SHP77 treated with DMSO at 0.1 percent for 48 hours (cell line): ENCODE measurements around the gene JMJD8.
"Not testable (repeated sequence)": the region's sequence is repeated elsewhere in the genome, so short reads cannot be mapped to it uniquely, and the experiment has no call there.

Source experiments
- DNase-seq: peaks from one replicate; lab custom pipeline; 2025; lab: John Stamatoyannopoulos, UW

Gene JMJD8

DNA sequence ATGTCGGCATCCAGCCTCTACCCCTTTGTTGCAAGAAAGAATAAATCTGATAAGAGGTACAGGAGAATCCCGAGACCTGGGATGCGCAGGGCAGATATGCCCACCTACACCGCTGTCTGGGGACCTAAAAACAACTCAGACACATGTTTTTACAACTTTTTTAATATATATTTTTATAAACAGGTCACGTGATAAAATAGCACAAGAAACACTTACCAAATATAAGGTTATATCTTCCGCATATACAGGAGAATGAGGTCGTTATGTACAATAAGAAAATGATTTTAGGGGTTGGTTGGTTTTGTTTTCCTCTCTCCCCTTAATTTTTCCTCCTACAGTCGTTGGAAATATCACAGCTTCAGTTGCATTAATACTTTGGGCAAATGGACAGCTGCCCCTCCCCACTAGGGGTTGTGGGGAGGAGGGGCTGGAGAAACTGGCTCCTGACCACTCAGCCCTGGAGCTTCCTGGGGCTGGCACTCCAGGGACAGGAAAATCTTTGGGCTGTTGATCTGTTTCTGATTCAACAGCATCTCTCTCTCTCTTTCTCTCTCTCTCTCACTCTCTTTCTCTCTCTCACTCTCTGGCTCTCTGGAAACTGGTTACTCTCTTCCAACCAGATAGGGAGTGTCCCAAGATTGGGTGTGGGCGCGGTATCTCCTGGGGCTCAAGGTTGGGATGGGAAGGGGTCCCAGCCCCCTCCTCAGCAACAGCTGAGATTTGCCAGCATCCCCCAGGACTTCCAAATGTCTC, 8.4 kb upstream of the JMJD8 start:
- DNase-seq, result no peak

DNA sequence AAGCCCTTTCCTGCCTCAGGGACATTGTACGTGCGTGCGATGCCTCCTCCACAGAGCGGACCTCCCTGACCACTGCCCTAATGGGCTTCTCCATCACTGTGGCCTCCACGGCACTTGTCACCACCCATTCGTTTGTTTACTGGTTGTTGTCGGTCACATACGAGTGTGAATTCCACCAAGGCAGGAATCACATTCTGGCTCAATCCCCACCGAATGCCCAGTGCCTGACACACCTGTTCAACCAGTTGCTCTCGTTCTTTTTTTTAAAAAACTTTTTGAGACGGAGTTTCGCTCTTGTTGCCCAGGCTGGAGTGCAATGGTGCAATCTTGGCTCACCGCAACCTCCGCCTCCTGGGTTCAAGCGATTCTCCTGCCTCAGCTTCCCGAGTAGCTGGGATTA, 7.1 kb upstream of the JMJD8 start:
- DNase-seq, result not testable (repeated sequence)

DNA sequence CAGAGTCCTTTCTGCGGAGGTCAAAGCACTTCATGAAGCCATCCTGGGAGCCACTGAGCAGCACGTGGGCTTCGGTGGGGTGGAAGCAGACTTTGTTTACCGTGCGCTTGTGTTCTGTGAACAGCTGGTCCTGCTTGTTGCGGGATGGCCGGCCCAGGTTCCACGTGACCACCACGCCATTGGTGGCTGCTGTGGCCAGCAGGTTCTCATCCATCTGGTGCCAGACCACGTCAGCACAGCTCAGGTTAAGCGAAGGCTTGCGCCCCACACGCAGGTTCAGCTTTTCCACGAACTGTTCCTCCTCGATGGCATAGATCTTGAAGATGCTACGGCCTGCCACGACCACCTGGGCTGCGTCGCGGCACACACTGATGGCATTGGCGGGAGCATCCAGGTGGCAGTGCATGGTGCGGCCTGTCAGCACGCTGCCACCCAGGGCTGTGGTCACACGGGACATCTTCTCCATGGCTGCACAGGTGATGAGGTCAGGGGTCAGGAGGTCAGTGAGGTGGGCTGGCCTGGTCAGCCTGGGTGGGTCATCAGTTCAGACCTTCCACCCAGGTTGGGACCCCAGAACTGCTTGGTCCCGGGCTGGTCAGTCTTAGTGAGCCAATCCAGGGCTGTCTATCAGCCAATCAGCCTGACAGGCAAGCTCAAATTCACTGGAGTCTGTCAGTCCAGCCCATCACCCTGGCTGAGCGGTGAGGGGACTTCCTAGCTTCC, 5.2 kb upstream of the JMJD8 start:
- no peak for DNase-seq

DNA sequence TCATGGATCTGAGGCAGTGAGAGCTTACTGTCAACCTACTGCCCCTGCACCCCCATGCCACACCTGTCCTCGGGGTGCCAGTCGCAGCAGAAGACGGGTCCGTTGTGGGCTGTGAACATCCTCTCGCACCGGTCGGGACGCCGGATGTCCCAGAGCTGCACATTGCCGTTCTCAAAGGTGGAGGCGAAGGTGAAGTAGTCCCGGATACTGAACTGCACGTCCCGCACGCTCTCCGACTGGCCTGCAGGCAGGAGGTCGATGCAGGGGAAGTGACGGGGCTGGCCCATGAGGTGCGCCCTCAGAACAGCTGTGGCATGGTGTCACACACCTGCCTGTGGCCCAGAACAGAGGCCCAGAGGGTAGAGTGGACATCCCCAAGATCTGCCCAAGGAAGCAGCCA, 3.4 kb upstream of the JMJD8 start:
- DNase-seq, result no peak

DNA sequence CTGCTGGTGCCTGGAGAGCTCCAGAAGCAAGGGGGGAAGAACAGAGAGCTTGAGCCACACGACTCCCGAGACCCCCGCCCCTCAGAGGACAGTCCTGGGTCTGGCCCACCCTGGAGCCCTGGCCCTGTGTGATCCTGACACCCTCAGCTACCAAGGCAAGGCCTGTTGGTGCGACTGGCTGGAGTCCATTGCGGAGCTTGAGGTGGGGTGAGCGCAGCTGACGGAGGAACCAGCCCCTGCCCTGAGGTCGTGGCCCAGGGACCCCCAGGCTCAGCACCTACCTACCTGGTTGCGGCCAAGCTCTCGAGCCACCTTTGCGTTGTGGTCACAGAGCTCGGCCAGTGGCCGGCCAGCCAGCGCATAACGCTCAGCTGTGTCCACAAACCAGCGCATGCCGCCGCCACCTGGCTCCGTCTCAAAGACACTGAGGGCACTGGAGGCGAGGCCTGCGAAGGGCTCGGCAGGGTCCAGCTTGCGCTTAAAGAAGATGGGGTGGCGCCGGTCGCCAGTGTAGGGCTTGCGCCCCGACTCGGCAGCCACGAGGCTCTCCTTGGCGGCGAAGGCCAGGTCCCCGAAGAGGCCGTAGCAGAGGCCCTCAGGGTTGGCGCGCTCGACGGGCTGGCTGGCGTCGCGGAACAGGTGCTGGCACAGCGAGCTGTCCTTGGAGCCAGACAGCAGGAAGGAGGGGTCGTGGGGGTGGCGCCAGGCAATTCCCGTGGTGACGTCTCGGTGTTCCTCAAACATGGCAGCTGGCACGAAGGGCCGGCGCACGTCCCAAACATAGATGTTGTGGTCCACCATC, 2.5 kb upstream of the JMJD8 start:
- DNase-seq, result no peak

DNA sequence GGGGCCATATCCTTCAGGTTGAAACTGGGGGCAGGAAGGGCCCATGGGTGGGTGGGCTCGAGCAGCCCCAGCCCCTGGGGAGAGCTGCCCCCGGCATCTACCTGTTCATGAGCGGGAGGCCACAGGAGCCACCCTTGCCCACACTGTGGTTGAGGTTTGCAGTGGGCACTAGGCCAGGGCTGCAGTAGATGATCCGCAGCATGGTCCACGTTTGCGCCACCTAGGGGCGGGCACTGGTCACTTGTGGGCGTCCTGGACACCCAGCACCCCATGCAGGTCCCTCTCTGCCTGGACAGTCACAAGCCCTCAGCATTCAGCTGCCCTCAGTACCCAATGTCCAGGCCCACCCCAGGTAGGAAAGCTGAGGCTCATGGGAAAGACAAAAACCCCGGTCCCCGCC, 1.8 kb upstream of the JMJD8 start:
- peak; percentile 44 for DNase-seq

DNA sequence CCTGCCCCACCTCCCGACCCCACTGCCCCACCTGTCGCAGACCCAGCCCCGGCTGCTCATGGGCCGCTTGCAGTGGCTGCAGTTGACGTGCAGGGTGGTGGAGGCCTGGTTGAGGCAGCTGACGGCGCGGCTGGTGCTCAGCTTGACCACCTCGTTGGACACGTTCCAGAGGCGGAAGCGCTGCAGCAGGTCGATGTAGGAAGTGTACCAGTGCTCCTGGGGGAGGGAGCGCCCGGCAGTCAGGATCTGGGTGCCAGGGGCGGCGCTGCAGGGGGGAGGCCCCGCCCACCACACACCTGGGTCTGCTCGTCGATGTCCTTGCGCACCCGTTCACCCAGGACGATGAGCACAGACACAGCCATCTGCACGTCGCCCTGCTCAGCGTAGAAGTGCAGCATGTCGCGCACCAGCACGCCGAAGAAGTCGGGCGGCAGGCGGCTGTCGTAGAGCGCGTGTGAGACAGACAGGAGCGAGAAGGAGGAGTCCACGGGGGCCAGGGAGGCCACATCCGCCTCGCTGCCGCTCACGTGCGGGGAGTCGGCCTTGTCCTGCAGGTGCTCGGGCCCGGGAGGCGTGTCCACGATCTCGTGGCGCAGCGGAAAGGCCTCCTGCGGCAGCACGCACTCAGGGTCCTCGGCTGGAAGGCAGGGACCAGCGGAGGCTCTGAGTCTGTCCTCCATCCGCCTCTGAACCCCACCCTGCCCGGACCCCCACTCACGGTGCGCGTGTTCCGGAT, 995 bp upstream of the JMJD8 start:
- peak; percentile 72 for DNase-seq

DNA sequence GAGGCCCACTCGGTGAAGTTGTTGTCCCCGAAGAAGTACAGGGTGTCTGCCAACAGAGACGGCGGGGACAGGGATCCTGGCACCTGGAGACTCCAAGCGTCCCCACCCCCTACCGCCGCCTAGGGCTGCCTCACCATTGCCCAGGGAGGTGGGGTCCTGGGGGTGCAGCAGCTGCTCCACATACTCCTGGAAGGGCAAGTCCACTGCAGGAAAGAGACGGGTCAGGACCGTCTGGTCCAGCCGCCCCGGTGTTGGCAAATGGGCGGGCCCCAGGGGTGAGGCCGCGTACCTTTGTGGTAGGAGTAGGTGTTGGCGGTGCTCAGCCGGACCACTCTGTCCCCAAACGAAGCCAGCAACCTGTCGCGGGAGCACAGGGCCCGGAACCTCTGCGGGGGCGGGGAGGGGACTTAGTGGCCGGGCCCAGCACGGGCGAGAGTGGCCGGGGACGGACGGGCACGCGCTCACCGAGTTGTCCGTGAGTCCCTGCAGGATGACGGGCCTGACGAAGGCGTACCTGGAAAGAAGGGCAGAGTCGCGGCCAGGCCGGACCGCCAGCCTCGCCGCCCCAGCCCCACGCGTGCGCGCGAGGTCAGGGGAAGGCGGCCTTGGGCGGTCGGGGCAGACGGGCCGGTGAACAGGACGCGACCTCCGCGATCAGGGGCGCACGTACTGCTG, 601 bp downstream of the JMJD8 start:
- no peak for DNase-seq

DNA sequence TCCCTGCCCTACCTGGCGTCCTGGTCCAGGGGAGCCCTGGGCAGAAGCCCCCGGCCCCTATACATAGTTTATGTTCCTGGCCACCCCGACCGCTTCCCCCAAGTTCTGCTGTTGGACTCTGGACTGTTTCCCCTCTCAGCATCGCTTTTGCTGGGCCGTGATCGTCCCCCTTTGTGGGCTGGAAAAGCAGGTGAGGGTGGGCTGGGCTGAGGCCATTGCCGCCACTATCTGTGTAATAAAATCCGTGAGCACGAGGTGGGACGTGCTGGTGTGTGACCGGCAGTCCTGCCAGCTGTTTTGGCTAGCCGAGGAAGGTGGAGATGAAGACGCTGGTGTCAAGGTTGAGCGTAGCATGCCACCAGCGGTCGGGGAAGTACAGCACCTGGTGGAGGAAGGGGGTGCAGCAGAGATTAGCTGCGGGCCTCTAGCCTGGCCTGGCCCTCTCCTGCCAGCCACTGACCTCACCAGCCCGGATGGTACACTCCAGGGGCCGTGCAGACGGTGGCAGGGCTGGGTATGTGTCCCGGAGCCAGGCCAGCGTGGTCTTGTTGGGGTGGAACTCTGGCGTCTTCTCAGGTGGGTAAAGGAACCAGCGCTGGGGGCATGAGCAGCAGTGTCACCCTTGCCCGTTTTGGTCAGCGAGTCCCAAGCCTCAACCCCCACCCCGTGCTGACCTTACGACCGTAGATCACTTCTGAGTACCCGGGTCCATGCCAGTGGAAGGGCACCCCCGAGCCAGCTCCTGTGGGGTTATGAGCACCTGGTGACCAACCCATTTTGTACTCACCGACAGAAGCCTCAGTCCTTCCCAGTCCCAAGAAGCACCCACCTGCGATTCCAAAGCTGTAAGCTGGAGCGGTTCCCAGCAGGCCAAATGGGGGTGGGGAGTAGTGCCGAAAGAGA, 1.4 kb downstream of the JMJD8 start:
- no peak for DNase-seq

DNA sequence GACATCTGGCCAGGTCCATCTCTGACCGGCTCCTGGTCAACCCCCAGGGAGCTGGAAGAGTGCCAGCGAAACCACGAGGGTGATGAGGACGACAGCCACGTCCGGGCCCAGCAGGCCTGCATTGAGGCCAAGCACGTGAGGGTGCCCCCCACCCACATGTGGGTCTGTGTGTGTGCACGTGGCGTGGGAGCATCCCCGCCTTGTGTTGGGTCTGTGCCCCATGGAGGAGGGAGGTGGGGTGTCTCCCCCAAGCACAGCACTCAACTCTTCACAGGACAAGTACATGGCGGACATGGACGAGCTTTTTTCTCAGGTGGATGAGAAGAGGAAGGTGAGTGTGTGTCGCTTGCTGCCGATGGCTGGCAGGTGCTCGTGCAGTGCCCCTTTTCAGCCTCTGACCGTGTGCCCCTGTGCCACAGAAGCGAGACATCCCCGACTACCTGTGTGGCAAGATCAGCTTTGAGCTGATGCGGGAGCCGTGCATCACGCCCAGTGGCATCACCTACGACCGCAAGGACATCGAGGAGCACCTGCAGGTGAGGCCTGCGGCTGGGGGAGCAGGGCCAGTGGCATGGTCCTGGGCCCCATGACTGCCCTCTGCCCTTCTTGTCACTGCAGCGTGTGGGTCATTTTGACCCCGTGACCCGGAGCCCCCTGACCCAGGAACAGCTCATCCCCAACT, 2.2 kb downstream of the JMJD8 start:
- DNase-seq, result no peak

DNA sequence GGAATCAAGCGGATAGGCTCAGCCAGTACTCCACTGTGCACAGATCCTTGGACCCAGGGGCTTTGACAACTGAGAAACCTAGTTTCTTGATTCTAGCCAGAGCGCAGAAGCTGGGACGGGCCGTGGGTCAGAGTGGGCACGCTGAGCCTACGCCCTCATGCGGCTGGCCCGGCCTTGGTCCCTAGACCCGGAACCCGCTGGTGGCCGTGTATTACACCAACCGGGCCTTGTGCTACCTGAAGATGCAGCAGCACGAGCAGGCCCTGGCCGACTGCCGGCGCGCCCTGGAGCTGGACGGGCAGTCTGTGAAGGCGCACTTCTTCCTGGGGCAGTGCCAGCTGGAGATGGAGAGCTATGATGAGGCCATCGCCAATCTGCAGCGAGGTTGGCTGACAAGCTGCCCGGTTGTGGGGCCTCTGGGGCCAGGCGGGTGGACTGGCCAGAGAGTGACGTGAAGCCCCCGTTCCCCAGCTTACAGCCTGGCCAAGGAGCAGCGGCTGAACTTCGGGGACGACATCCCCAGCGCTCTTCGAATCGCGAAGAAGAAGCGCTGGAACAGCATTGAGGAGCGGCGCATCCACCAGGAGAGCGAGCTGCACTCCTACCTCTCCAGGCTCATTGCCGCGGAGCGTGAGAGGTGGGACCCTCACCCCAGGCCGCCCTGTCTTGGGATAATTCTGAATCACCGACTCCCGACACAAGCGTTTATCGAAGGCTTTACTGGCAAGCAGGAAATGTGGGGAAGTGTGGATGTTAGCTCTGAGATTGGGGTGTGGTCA, 3.0 kb downstream of the JMJD8 start:
- no peak for DNase-seq

DNA sequence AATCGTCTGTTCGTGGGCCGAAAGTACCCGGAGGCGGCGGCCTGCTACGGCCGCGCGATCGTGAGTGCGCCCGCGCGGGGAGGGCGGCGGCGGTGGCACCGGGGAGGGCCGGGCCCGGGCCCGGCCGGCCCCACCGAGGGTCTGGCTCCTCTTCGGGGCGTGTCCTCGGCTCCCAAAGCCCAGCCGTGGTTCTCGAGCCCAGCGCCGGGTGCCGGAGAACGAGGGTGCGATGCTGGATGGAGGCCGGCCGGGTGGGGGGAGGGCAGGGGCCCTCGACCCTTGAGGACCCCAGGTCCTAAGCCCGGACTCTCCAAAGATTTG, 3.5 kb downstream of the JMJD8 start:
- no peak for DNase-seq

DNA sequence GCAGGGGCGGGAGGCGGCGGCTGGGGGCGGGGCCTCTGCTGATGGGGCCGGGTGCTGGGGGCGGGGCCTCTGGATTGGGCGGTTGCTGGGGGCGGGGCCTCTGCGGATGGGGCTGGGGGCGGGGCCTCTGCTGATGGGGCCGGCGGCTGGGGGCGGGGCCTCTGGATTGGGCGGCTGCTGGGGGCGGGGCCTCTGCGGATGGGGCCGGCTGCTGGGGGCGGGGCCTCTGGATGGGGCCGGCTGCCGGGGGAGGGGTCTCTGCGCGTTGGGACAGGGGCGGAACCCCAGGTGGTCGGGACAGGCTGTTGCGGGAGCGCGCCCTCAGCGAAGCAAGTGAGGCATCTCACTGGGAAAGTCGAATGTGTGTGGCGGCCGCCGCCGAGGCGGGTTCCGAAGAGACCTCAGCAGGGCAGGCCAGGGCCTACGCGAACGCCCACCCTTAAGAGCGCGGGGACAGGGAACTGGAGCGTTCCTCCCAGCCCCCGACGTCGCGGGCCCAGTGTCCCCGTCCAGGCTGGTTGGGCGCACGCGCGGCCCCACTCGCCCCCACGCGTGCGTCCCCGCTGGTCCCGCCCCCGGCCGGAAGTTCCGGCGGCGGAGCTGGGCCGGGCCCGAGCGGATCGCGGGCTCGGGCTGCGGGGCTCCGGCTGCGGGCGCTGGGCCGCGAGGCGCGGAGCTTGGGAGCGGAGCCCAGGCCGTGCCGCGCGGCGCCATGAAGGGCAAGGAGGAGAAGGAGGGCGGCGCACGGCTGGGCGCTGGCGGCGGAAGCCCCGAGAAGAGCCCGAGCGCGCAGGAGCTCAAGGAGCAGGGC, 4.1 kb downstream of the JMJD8 start, which contains the start of gene STUB1:
TSS of gene STUB1 (plus strand) at position 597 of the 811 bp plus-strand sequence. CDS start at position 713, 116 bp downstream.
- DNase-seq, result no peak

DNA sequence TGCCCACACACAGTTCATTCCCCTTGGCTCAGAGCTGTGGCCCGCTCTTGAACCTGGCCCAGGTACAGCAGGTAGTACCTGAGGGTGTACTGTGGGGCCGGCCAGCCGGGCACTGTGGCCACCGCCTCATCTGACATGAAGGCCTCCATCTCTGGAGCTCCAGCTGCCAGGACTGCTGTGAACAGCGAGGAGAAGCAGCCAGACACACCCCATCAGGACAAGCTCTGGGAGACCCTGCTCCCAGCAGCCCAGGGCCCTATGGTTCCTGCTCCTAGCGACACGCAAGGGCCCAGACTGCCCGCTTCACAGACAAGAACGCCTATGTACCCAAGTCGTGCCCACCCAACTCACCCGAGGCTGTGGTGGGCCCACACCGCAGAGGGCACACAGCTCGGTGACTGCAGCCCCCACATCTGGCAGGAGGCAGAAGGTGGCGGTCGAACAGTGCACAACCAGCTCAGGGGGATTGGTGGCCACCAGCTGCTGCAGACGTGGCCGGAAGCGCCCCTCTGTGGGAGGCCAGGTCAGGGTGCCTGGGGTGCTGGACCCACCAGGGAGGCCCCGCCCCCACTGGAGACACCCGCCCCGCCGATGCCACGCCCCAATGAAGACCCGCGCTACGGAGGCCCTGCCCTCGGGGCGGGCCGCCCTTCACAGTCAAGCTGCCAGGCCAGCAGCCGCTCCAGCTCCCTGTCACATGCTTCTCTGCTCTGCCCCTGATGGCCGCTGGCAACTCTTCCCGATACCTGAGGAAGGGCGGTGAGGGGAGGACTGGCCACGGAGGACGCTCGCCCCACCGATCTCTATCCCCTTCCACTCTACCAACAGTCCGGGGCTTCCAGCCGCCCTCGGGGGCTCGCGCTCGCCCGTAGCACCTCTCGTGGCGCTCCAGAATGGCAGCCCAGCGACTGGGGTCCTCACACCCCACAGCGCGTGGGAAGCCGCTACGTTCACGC, 5.0 kb downstream of the JMJD8 start:
- DNase-seq, result peak; percentile 29

DNA sequence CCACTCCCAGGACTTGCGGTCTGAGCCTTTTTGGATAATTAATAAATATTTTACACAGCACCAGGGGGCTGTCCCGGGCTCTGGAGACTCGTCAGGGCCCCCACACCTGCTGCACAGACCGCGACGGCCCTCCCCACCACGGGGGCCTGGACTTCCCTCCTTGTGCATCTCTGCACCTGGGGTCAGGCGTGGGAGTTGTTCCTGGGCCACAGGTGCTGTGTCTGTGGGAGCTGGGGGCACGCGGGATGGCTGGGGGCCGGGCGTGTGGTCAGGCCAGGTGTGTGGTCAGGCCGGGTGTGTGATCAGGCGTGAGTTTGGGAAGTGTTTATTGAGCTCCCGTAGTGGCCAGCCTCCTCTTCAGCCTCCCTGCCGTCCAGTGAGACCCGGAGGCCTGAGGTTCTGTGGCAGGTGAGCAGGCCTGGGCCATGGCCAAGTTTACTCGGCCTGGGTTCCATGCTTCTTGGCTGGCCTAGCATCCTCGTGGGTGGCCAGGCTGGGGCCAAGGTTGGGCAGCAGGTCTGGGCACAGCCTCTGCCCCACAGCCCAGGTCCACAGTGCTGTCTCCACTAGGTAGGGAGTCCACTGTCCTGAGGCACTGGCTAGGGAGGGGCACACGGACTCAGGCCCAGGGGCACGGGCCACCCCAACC, 5.8 kb downstream of the JMJD8 start:
- no peak for DNase-seq

DNA sequence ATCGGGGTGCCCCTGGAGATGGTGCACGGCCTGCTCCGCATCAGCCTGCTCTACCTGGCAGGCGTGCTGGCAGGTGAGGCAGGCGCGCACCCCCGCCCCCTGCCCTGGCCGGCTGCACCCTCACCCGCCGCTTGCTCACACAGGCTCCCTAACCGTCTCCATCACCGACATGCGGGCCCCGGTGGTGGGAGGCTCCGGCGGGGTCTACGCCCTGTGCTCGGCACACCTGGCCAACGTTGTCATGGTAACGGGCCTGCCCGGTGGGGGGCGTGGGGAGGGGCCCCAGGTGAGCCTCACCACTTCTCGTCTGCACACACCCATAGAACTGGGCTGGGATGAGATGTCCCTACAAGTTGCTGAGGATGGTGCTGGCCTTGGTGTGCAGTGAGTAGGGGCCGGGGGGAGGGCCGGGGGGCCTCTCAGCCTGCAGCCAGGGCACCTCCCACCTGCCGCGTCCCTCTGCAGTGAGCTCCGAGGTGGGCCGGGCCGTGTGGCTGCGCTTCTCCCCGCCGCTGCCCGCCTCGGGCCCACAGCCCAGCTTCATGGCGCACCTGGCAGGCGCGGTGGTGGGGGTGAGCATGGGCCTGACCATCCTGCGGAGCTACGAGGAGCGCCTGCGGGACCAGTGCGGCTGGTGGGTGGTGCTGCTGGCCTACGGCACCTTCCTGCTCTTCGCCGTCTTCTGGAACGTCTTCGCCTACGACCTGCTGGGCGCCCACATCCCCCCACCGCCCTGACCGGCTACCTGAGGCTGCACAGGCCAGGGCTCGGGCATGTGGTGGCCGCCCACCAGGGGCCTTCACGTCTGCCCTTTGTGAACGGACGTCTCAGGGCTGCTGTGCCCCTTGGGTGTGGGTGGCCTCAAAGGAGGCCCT, 6.6 kb downstream of the JMJD8 start:
- DNase-seq, result no peak
